Panc1 (cell line): ENCODE measurements around the gene KBTBD3. TPM values are rescaled to one million over a fixed set of nuclear protein-coding genes. Genes with fewer than 3 reads are reported as not detected.

Experiments
- ATAC-seq: fragments of 200-7000 bp; cut with Tn5 transposase; 2 replicates; pipeline ENCODE4 v1.9.1; 2020; ENCODE audit warnings: mild to moderate bottlenecking, moderate library complexity
- BruUV-seq: library from RNA; stranded (reverse); fragments of 400-500 nt; replicated peaks from 2 replicates; lab custom pipeline; 2021; lab: Mats Ljungman, UMichigan
- CTCF ChIA-PET: fragments of 300-600 bp; sonication (Branson Sonifier 250); formaldehyde crosslinking; loops from one replicate; lab custom pipeline; 2022; ENCODE audit warnings: antibody characterized with exemption; lab: Charles Lee
- POLR2A ChIA-PET: fragments of 300-600 bp; sonication (Branson Sonifier 250); formaldehyde crosslinking; loops from one replicate; lab custom pipeline; 2022; ENCODE audit warnings: antibody characterized with exemption; lab: Charles Lee
- DNase-seq: peaks from one replicate; pipeline ENCODE4 v3.0.0-alpha.2; 2010; ENCODE audit warnings: low read depth, low spot score
- H3K27ac ChIP-seq: 2 replicates; pipeline ENCODE4 v1.5.1; 2011; ENCODE audit warnings: mild to moderate bottlenecking, low read length, inconsistent platforms
- H3K27me3 ChIP-seq: fragments of 200-500 bp; sonication (Bioruptor generic); 2 replicates; pipeline ENCODE4 v1.6.0; 2014; ENCODE audit warnings: low read length, inconsistent platforms; ENCODE audit not compliant: control insufficient read depth, insufficient read depth
- H3K36me3 ChIP-seq: fragments of 200-500 bp; sonication (Bioruptor generic); 2 replicates; pipeline ENCODE4 v1.5.1; 2014; ENCODE audit warnings: inconsistent platforms, mild to moderate bottlenecking, low read length, moderate library complexity; ENCODE audit not compliant: control insufficient read depth, insufficient read depth
- H3K4me1 ChIP-seq: 2 replicates; pipeline ENCODE4 v1.5.1; 2011; ENCODE audit warnings: inconsistent platforms, mild to moderate bottlenecking, low read length, moderate library complexity; ENCODE audit not compliant: control insufficient read depth, insufficient read depth
- H3K4me3 ChIP-seq, 2 experiments: 2 replicates each; pipeline ENCODE4 v1.5.1; 2011 to 2012; ENCODE audit warnings: low read depth in 2 of 2, low read length in 2 of 2, mild to moderate bottlenecking in 2 of 2, inconsistent platforms in 1 of 2, moderate library complexity in 1 of 2
- H3K9me3 ChIP-seq: fragments of 200-500 bp; sonication (Bioruptor generic); 2 replicates; pipeline ENCODE4 v1.5.1; 2014; ENCODE audit warnings: low read depth, mild to moderate bottlenecking, inconsistent platforms, low read length, moderate library complexity; ENCODE audit not compliant: control insufficient read depth, insufficient read depth
- CTCF ChIP-seq: fragments of 450-650 bp; IDR thresholded peaks from 2 replicates; pipeline ENCODE4 v1.5.1; 2017; ENCODE audit warnings: mild to moderate bottlenecking
- POLR2AphosphoS5 ChIP-seq: IDR thresholded peaks from 2 replicates; pipeline ENCODE4 v1.6.1; 2012; ENCODE audit warnings: mild to moderate bottlenecking, low read depth, low read length, moderate library complexity
- REST ChIP-seq, 2 experiments: IDR thresholded peaks; 2 replicates each; pipeline ENCODE4 v1.6.1; 2011 to 2012; ENCODE audit warnings: low read depth in 2 of 2, control low read depth in 1 of 2, low read length in 1 of 2, mild to moderate bottlenecking in 1 of 2, moderate library complexity in 1 of 2; ENCODE audit not compliant: insufficient read depth in 1 of 2
- SIN3A ChIP-seq: IDR thresholded peaks from 2 replicates; pipeline ENCODE4 v1.6.1; 2012; ENCODE audit warnings: low read depth, mild to moderate bottlenecking, low read length, moderate library complexity, borderline replicate concordance; ENCODE audit not compliant: insufficient read depth
- TCF7L2 ChIP-seq: IDR thresholded peaks from 2 replicates; pipeline ENCODE4 v1.6.1; 2011; ENCODE audit warnings: mild to moderate bottlenecking, low read depth, low read length, inconsistent platforms
- in situ Hi-C: cut with HindIII; loops from 2 replicates; pipeline ENCODE4 v1.10.0; 2016; ENCODE audit warnings: low sequenced_read_pairs, low pct_unique_long_range_greater_than_20kb
- intact Hi-C: fragments of 100-400 bp; cut with micrococcal nuclease; formaldehyde crosslinking; loops from one replicate; pipeline ENCODE4 v1.10.0; 2022; ENCODE audit not compliant: unreplicated experiment
- total RNA-seq: library from RNA; stranded (reverse); gene quantifications from one replicate; pipeline ENCODE4 v1.2.1, GENCODE V29; 2021; ENCODE audit not compliant: unreplicated experiment

KBTBD3 gene
- total RNA-seq, 1 experiment from 2014 or later, result 5.7 TPM

DNA sequence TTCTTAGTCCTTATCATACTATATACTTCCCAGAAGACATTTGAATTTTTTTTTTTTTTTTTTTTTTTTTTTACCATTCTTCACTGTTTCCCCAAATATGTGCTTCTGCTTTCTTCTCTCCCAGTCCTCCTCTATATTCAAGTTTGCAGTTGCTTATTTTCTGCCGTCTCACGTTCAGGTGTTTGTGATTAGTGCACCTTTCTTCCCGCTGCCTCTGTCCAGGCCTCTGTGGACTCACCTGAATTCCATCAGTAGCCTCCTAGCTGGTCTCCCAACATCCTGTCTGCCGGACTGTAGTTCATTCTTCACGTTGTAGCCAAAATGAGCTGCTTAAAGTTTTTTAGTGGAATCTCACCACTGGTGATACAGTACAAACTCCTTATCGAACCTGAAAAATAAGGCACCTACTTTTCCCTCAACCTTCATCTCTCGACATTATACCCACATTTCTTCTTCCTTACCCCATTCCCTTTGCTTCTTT is 54.3 kb downstream of the KBTBD3 start:
- intact Hi-C loops, result loop anchor here (2.0 kb wide), 1 partner anchor 54 kb away; the partner anchor contains the start of genes AASDHPPT and KBTBD3
- ChIA-PET CTCF (no interaction called here), POLR2A (no interaction called here)
- Histone ChIP-seq H3K27me3 (no peaks in the 10 kb centered on the region), H3K27ac (peak overlapping the region; percentile 97), H3K4me3 (peak overlapping the region; percentile 77 to 90), H3K9me3 (no peaks in the 10 kb centered on the region), H3K36me3 (peaks cover 2% of the 10 kb centered on the region; the same call in 1 of the 2 replicates), H3K4me1 (peaks cover 15% of the 10 kb centered on the region; the same call in 1 of the 2 replicates)
- TF ChIP-seq TCF7L2 (no peak), SIN3A (0 out of 2 replicates have a peak, but pooled peaks have one; percentile 5), REST (IDR thresholded peaks at IDR 0.05; ENCODE audit: insufficient read depth in 1 of 2, low read depth in 2 of 2, low read length in 1 of 2) (no peak), CTCF (no peak), POLR2AphosphoS5 (no peak)
- DNase-seq (no peak), ATAC-seq (no peak)
- no TSS peak for BruUV-seq
- in situ Hi-C loops, result no loop called here

DNA sequence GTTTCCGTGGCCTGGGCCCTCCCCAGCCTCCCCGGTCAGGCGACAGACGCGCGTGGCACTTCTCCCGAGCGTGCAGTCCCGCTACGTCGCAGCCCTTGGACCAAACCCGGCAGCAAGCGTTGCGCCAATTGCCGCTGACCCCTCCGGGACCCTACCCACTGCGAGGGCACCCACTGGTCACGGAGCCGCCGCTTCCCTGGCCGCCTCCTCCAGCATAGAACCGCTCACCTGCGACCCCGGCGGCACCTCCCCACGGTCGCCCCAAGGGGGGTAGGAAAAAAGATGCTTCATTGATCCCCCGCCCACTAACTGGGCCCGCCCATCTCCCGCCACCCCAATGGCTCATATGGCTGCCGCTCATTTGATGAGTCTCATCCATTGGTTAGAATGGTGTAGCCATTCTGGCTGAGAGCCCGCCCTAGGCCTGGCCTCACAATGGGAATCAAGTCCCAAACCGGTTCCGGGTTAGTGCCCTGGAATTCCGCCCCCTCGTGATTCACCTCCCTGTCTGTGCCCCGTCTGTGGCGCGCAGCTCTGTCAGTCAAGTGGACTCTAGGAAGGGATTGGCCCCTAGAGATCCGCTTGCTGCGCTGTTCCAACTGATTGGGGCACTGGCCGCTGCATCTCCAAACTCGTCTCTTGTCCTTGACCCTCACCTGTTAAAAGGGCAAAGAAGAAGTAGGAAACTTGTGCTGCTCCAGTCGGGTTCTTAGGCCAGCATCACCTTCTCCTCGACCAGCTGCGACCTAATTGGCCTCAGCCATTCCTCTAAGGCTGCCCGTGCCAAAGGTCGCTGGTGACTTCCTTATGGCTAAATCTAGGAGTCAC is 55.0 kb downstream of the KBTBD3 start, which contains the start of gene MSANTD4:
Gene MSANTD4, minus strand, starts transcription at position 274 of the 828 bp plus-strand sequence. CDS start 11,323 bp downstream, outside the sequence.
- H3K4me3 ChIP-seq, result peak within 1 kb of the TSS; percentile 77 to 90
- intact Hi-C loops (loop anchor here (2.0 kb wide), 1 partner anchor 55 kb away; the partner anchor contains the start of genes AASDHPPT and KBTBD3), in situ Hi-C loops (no loop called here)
- ChIA-PET POLR2A (no interaction called here), CTCF (no interaction called here)
- TF ChIP-seq CTCF (no peak), REST (IDR thresholded peaks at IDR 0.05; ENCODE audit: insufficient read depth in 1 of 2, low read depth in 2 of 2, low read length in 1 of 2) (0 out of 4 replicates have a peak, but pooled peaks of 1 of the 2 experiments have one; percentile 29), TCF7L2 (0 out of 2 replicates have a peak, but pooled peaks have one; percentile 64), SIN3A (0 out of 2 replicates have a peak, but pooled peaks have one; percentile 58), POLR2AphosphoS5 (peak; percentile 51; the same call in 1 of the 2 replicates)
- H3K36me3 ChIP-seq, result peaks cover 2% of the 10 kb centered on the region; the same call in 1 of the 2 replicates
- BruUV-seq, result no TSS peak
- peak; percentile 99 for ATAC-seq
- H3K4me1 ChIP-seq, result peaks cover 15% of the 10 kb centered on the region; the same call in 1 of the 2 replicates
- H3K27me3 ChIP-seq, result no peaks in the 10 kb centered on the region
- no peaks in the 10 kb centered on the region for H3K9me3 ChIP-seq
- peak within 1 kb of the TSS; percentile 97 for H3K27ac ChIP-seq
- peak; percentile 99 for DNase-seq
